Hematopoietic multipotent progenitor cell treated with erythropoietin and hydrocortisone succinate and interleukin-3 and kit ligand, for 15 days (in vitro differentiated cells): ENCODE data around the gene LY6G5C.

Source experiments
- DNase-seq: peaks from one replicate; pipeline ENCODE4 v3.0.0-alpha.2; 2015; ENCODE audit warnings: low spot score

The LY6G5C gene

DNA sequence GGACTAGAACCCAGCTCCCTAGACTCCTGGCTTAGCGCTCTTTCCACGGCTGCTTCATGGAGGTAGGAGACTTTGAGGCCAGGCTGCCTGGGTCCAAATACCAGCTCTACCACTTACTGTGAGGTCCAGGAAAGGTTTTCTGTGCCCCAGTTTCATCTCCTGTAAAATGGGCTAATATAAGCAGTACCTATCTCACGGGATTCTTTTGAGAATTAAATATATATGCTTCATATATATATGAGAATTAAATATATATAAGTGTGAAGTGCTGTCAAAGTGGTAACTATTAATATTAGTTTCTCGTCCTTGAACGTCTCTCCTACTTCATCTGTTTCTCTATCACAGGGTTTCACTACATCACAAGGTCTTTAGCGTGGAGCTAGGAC lies 10.2 kb upstream of the LY6G5C start:
- no peak for DNase-seq

GRCh38 chr6:31690231-31691077 lies 9.6 kb upstream of the LY6G5C start:
- DNase-seq: peak; percentile 31

GRCh38 chr6:31689249-31690110 lies 8.6 kb upstream of the LY6G5C start:
- no peak for DNase-seq

DNA sequence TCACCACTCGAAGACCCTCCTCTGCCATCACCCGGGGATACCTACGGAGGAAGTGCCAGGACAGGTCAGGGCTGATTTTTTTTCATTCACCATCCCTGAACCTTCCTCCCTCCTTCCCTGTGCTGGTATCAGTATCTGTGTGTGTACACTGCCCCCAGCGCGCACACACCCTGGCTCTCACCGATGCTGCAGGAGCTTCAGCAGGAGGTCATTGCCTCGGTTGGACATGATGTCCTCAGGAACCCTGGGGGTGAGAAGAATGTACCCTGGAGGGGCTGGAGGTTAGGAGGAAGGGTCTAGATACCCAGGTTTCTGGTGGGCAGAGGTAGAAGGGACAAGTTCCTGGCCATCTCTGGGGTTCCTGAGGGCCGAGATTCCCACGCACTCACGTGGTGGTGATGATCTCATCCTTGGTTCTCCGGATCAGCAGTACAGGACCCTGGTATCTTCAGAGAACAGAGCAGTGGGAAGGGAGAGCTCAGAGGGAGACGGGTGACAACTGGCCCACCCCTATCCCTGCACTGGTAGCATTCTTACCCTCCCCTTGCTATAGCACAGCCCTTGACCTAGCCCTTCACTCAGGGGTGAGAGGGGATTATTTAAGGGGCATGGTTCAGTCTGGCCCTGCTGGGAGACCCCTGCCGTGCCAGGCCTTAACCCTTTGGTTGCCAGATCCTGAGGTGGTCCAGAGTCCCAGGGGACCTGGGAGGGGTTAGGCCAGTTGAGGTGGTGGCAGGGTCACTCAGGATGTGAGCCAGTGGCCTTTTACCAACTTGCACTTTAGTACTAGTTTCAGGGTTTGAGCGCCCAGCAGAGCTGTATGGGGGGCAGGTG lies 7.2 kb upstream of the LY6G5C start:
- DNase-seq: no peak

GRCh38 chr6:31687321-31687720 lies 6.5 kb upstream of the LY6G5C start:
- no peak for DNase-seq

- peak; percentile 58 for DNase-seq
Observed at GRCh38 chr6:31686483-31686882, 5.6 kb upstream of the LY6G5C start.

DNA sequence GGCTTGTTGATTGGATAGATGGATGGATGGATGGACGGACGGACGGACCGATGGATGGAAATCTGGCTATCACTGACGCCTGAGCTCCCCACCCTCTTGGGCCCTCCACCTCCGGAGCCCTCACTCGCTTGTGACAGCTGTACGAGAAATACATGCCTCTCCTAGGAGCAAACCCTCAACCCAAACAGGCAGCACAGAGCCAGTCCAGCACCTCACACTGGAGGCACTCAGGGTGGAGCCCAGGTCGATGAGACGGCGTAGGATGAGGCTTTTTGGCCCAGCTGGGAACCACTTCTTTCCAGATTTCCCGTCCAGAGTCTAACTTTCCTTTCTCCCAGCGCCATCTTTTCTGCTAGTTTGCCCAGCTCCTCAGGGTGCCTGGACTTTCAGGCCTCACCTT lies 2.7 kb upstream of the LY6G5C start:
- DNase-seq: no peak

DNA sequence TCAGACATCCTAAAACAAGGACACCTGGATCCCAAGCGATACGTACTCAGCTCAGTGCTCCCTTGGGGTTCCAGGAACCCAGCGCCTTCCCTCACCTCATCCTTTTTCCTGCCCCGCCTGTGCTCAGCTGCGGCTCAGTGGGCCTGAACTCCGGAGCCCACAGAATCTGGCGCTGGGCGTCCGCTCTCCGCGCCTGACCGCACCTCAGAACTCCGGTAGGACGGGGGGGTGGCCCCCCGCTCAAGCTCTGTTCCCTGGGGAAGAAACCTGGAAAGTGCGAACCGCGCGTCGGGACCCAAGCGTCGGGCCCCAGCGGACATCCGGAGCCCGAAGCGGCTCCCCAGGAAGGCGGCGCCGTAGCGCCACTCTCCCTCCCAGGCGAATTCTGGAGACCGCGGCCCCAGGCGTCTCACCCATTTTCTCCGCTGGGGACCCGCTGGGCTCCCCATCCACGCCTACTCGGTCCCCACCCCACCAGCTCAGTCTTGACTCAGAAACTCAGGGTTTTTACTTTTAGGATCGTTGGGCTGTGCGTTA lies 336 bp upstream of the LY6G5C start:
- no peak for DNase-seq

- DNase-seq: no peak
Observed at GRCh38 chr6:31677955-31678354, 2.9 kb downstream of the LY6G5C start.

GRCh38 chr6:31676904-31677303 lies 4.0 kb downstream of the LY6G5C start:
- no peak for DNase-seq

GRCh38 chr6:31676322-31676903 lies 4.5 kb downstream of the LY6G5C start:
- DNase-seq: no peak

DNA sequence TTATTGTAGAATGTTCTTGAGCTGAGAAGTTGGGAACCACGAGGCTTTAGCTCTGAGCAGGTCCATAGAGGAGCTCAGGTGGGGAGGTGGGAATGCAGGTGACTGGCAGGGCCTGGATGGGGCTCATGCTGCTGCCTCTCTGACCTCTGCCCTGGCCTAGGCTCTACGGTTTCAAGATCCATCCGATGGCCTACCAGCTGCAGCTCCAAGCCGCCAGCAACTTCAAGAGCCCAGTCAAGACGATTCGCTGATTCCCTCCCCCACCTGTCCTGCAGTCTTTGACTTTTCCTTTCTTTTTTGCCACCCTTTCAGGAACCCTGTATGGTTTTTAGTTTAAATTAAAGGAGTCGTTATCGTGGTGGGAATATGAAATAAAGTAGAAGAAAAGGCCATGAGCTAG lies 11.2 kb downstream of the LY6G5C start, which contains the start of gene LY6G5B:
LY6G5B (plus strand) TSS at position 301 of the 400 bp plus-strand sequence. CDS start 975 bp downstream, outside the sequence.
- no peak for DNase-seq

DNA sequence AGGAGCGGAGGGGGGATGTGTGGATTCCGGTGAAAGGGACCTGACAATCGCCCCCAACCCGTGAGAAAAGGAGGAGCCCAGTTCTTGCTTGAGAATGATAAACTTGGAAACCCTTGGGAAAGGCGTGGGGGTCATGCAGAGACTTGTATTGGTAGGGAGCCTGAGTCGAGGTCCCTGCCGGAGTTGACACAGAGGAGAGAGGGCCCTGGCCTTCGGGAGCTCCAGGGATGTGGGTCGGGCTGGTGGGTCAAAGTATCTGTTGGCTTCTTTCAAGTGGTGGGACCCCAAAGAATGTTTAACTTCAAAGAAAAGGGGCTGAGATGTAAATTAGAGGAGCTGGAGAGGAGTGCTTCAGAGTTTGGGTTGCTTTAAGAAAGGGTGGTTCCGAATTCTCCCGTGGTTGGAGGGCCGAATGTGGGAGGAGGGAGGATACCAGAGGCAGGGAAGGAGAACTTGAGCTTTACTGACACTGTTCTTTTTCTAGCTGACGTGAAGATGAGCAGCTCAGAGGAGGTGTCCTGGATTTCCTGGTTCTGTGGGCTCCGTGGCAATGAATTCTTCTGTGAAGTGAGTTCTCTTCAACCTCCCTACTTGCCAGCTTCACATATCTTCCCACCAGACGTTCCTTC lies 14.4 kb downstream of the LY6G5C start:
- DNase-seq: no peak

GRCh38 chr6:31665501-31666336 lies 15.1 kb downstream of the LY6G5C start, which contains the start of gene CSNK2B:
CSNK2B (plus strand) TSS chr6:31666080; CDS start chr6:31666832, 752 bp downstream.
- peak; percentile 98 for DNase-seq

GRCh38 chr6:31664790-31665500 lies 15.9 kb downstream of the LY6G5C start, which contains the start of gene GPANK1:
GPANK1 (minus strand) TSS chr6:31664997; CDS start chr6:31664478, 519 bp downstream.
- peak; percentile 87 for DNase-seq

DNA sequence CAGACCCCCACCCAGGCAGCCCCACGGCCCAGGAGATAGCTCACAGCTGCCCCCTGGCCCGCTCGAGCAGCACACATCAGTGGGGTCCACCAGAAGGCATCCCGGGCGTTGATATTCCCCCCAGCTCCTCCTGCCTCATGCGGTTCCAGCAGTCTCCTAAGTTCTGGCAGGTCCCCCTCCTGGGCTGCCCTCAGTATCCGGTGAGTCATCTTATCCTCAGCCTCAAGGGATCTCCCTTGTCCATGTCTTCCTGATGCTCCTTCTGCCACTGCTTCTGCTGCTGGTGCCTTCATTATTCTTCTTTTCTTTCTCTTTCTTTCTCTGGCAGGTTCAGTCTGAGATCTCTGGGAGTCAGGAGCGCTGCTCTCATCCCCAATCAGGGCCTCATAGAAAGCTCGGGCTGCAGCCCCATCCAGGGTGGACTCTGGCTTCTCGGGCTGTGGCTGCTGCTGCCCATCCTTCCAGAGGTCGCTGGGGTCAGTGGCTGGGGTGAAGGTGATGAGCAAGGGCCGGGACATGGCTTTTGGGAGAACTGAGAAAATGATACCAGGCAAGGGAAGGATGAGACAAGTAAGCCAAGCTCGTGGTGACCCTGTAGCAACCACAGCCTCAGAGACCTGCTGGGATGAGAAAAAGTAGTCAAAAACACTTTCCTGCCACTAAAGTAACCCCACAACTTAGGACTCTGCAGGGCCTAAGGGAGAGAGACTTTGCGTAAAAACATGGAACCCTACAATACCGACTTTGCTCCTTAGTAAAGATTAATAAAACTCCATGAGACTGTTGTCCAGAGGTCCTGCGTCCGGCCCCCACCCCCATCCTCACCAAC lies 16.7 kb downstream of the LY6G5C start:
- no peak for DNase-seq

GRCh38 chr6:31663126-31663960 lies 17.5 kb downstream of the LY6G5C start:
- no peak for DNase-seq
